Heart left ventricle (tissue), 13 donors: ENCODE measurements around the gene GRAMD1B.

Experiments used
- POLR2A ChIP-seq, 2 donors: fragments of 450-650 bp; IDR thresholded peaks; one replicate each; pipeline ENCODE4 v1.6.1; 2017; ENCODE audit warnings: antibody characterized with exemption in 2 of 2, mild to moderate bottlenecking in 2 of 2, moderate library complexity in 2 of 2
- TF ChIP-seq, protein P1 (sequence below), 12 donors: fragments of 200-600 bp; sonication (generic) in 4 of 12; IDR thresholded peaks; one replicate each; pipeline versions ENCODE4 v1.5.0 to v1.8.0; 2018 to 2022; ENCODE audit warnings: antibody characterized with exemption in 12 of 12, mild to moderate bottlenecking in 5 of 12
- donor health status: ischemic (EF 13 %, LVEDD 7.1; RV severe dilation, severe dysfunction).
- donor health status: DM: no; HTN: yes; CAD: no.
- donor health status: DM: no; HTN: no; CAD: no.
- donor health status: ischemic (EF 25% LVEDD 6.9; RV normal size, moderate dysfunction).
- donor health status: ischemic (EF 25% LVEDD 5.7; RV mildly dilated, moderate dysfunction).
- donor health status: ischemic (EF 35%, LVEDD 5.7; RV mildly dilated, moderate dysfunction).
- donor health status: nonischemic (EF 11% LVEDD 7.7; RV severe dilation, severe dysfunction).
- donor health status: DM: yes; HTN: yes; CAD: no.
- donor health status: PGD.
- donor health status: ischemic (EF 29% LVEDD 5.4; RV normal size, mild dysfunction).
- donor health status: nonischemic (EF 23%, LVEDD 6.1; RV moderate dilation, normal function).

- TF ChIP-seq POLR2A (IDR thresholded peaks at IDR 0.05) = no peak
- TF ChIP-seq, protein P1, sequence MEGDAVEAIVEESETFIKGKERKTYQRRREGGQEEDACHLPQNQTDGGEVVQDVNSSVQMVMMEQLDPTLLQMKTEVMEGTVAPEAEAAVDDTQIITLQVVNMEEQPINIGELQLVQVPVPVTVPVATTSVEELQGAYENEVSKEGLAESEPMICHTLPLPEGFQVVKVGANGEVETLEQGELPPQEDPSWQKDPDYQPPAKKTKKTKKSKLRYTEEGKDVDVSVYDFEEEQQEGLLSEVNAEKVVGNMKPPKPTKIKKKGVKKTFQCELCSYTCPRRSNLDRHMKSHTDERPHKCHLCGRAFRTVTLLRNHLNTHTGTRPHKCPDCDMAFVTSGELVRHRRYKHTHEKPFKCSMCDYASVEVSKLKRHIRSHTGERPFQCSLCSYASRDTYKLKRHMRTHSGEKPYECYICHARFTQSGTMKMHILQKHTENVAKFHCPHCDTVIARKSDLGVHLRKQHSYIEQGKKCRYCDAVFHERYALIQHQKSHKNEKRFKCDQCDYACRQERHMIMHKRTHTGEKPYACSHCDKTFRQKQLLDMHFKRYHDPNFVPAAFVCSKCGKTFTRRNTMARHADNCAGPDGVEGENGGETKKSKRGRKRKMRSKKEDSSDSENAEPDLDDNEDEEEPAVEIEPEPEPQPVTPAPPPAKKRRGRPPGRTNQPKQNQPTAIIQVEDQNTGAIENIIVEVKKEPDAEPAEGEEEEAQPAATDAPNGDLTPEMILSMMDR (IDR thresholded peaks at IDR 0.05) = no peak
Observed at GRCh38 chr11:123460012-123460700, 30.1 kb downstream of the GRAMD1B start.
